Neuronal stem cell (in vitro differentiated cells): ENCODE measurements around the gene TMC7.

Experiments used
- DNase-seq: peaks from one replicate; pipeline ENCODE4 v3.0.0-alpha.2; 2013; ENCODE audit warnings: low spot score
- H2AFZ ChIP-seq: one replicate; pipeline ENCODE4 v1.6.1; 2013; ENCODE audit warnings: mild to moderate bottlenecking, low read length, inconsistent platforms
- H2AK5ac ChIP-seq: 2 replicates; pipeline ENCODE4 v1.6.1; 2013; ENCODE audit warnings: low read depth, mild to moderate bottlenecking, inconsistent platforms, low read length, moderate library complexity, mixed read lengths
- H2BK120ac ChIP-seq: 2 replicates; pipeline ENCODE4 v1.6.1; 2013; ENCODE audit warnings: low read depth, mild to moderate bottlenecking, inconsistent platforms, low read length, moderate library complexity, mixed read lengths
- H2BK12ac ChIP-seq: one replicate; pipeline ENCODE4 v1.6.1; 2013; ENCODE audit warnings: low read length, inconsistent platforms
- H2BK15ac ChIP-seq: 2 replicates; pipeline ENCODE4 v1.6.1; 2013; ENCODE audit warnings: mild to moderate bottlenecking, low read length, inconsistent platforms, mixed read lengths
- H2BK5ac ChIP-seq: one replicate; pipeline ENCODE4 v1.6.1; 2013; ENCODE audit warnings: inconsistent platforms, mild to moderate bottlenecking, low read length, moderate library complexity
- H3K14ac ChIP-seq: one replicate; pipeline ENCODE4 v1.6.1; 2013; ENCODE audit warnings: low read length, inconsistent platforms
- H3K18ac ChIP-seq: 2 replicates; pipeline ENCODE4 v1.6.1; 2013; ENCODE audit warnings: low read length, inconsistent platforms
- H3K23ac ChIP-seq: 2 replicates; pipeline ENCODE4 v1.6.1; 2013; ENCODE audit warnings: low read depth, mild to moderate bottlenecking, mixed read lengths, low read length, inconsistent platforms; ENCODE audit not compliant: poor library complexity
- H3K27ac ChIP-seq: replicated peaks from 3 replicates; pipeline ENCODE4 v1.5.1; 2013; ENCODE audit warnings: low read length, inconsistent platforms
- H3K27me3 ChIP-seq, 3 experiments: 2 replicates each; pipeline ENCODE4 v1.6.1; 2013; ENCODE audit warnings: low read length in 3 of 3, mild to moderate bottlenecking in 2 of 3, inconsistent platforms in 1 of 3, low read depth in 1 of 3, mixed read lengths in 1 of 3, moderate library complexity in 1 of 3; ENCODE audit not compliant: control insufficient read depth in 3 of 3, insufficient read depth in 3 of 3
- H3K36me3 ChIP-seq, 2 donors: replicated peaks in 1 of 2; 2 replicates each; pipeline ENCODE4 v1.6.1; 2013; ENCODE audit warnings: low read length in 2 of 2; ENCODE audit not compliant: control insufficient read depth in 2 of 2, insufficient read depth in 2 of 2
- H3K4ac ChIP-seq: 2 replicates; pipeline ENCODE4 v1.6.1; 2013; ENCODE audit warnings: inconsistent platforms, mild to moderate bottlenecking, low read length, moderate library complexity
- H3K4me1 ChIP-seq, 2 donors: 1 replicate in 1 of 2; 2 replicates in 1 of 2; pipeline ENCODE4 v1.6.1; 2013; ENCODE audit warnings: low read length in 2 of 2, low read depth in 1 of 2; ENCODE audit not compliant: control insufficient read depth in 2 of 2, insufficient read depth in 1 of 2
- H3K4me2 ChIP-seq: one replicate; pipeline ENCODE4 v1.6.1; 2013; ENCODE audit warnings: mild to moderate bottlenecking, low read length, inconsistent platforms; ENCODE audit not compliant: insufficient read depth, poor library complexity, severe bottlenecking
- H3K4me3 ChIP-seq, 2 donors: 2 replicates each; pipeline ENCODE4 v1.5.1; 2013; ENCODE audit warnings: low read length in 2 of 2, mild to moderate bottlenecking in 2 of 2, inconsistent platforms in 1 of 2, moderate library complexity in 1 of 2
- H3K79me1 ChIP-seq: one replicate; pipeline ENCODE4 v1.6.1; 2013; ENCODE audit warnings: low read depth, mild to moderate bottlenecking, inconsistent platforms, low read length, moderate library complexity
- H3K9ac ChIP-seq: one replicate; pipeline ENCODE4 v1.6.1; 2013; ENCODE audit warnings: mild to moderate bottlenecking, low read depth, low read length, inconsistent platforms; ENCODE audit not compliant: poor library complexity
- H3K9me3 ChIP-seq, 2 donors: replicated peaks in 1 of 2; 2 replicates each; pipeline versions ENCODE3 to v1.6.1; 2013; ENCODE audit warnings: low read length in 2 of 2, mild to moderate bottlenecking in 2 of 2, inconsistent platforms in 1 of 2, low read depth in 1 of 2, mixed read lengths in 1 of 2, moderate library complexity in 1 of 2; ENCODE audit not compliant: control insufficient read depth in 2 of 2, insufficient read depth in 1 of 2
- H4K8ac ChIP-seq: one replicate; pipeline ENCODE4 v1.6.1; 2013; ENCODE audit warnings: low read depth, mild to moderate bottlenecking, inconsistent platforms, low read length, moderate library complexity
- H4K91ac ChIP-seq: one replicate; pipeline ENCODE4 v1.6.1; 2013; ENCODE audit warnings: low read length, low read depth, mild to moderate bottlenecking, inconsistent platforms; ENCODE audit not compliant: poor library complexity
- WGBS, 2 donors: extraction: QIAGEN DNeasy Blood & Tissue Kit; methylation state at CpG; one replicate each; pipeline ENCODE4 v1.1.7; 2013; ENCODE audit warnings: missing lambda C conversion rate in 2 of 2, mixed read lengths in 1 of 2; ENCODE audit not compliant: insufficient read length in 2 of 2, insufficient replicate concordance in 1 of 2; ENCODE audit errors: extremely low coverage in 2 of 2; 5-methylcytosine and 5-hydroxymethylcytosine counted together

TMC7 gene

DNA sequence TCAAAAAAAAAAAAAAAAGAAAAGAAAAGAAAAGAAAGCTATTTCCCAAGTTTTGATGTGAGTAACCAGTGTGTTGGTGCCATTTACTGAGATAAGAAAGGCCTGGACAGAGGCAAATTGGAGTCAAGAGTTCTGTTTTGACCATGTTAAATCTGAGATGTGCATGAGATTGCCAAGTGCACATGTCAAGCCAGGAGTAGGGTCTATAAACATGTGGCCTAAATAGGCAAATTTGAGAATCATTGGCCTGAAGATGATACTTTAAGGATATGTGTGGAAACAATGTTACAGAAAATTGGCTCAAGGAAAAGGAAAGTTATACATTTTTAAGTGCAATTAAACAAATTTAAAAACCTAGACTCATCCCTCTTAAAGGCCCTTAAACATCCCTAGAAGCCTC is 42.3 kb upstream of the TMC7 start:
- Histone ChIP-seq H3K9ac (no peak overlapping the region), H3K4ac (no peak overlapping the region), H3K4me2 (no peak overlapping the region), H4K91ac (no peak overlapping the region), H3K23ac (no peak overlapping the region), H3K79me1 (no peaks in the 10 kb centered on the region), H2BK15ac (no peak overlapping the region), H3K18ac (no peak overlapping the region), H3K36me3 (no peaks in the 10 kb centered on the region), H2BK120ac (no peak overlapping the region), H3K9me3 (no peaks in the 10 kb centered on the region), H2BK5ac (no peak overlapping the region), H3K27me3 (no peaks in the 10 kb centered on the region), H2BK12ac (no peak overlapping the region), H3K4me3 (no peak overlapping the region), H3K14ac (no peak overlapping the region), H3K27ac (no peak overlapping the region), H4K8ac (no peak overlapping the region), H2AK5ac (no peak overlapping the region), H2AFZ (no peak overlapping the region), H3K4me1 (no peaks in the 10 kb centered on the region)
- DNase-seq, result no peak

DNA sequence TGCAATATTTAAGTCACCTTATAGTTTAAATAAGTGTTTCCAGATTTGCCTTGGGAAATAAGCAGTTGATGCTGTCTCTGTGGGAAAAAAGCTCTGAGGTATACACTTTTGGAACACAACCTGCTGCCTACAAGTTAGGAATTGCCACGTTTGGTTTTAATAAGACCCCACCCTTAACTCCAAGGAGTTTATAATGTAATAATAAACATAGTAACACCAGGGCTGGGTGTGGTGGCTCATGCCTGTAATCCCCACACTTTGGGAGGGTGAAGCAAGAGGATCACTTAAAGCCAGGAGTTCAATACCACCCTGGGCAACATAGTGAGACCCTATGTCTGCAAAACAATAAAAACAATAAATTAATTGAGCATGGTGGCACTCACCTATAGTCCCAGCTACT is 41.7 kb upstream of the TMC7 start:
- no peak overlapping the region for H4K8ac ChIP-seq
- H2BK5ac ChIP-seq, result no peak overlapping the region
- no CpG with 5 or more reads among the region's 1 CpG for WGBS, 2 donors
- no peak overlapping the region for H2BK12ac ChIP-seq
- no peak overlapping the region for H3K9ac ChIP-seq
- H3K4me1 ChIP-seq, result no peaks in the 10 kb centered on the region
- H3K23ac ChIP-seq, result no peak overlapping the region
- H3K36me3 ChIP-seq, result no peaks in the 10 kb centered on the region
- no peaks in the 10 kb centered on the region for H3K79me1 ChIP-seq
- H4K91ac ChIP-seq, result no peak overlapping the region
- no peak overlapping the region for H3K27ac ChIP-seq
- H3K4ac ChIP-seq, result no peak overlapping the region
- no peak overlapping the region for H2AK5ac ChIP-seq
- H2BK15ac ChIP-seq, result no peak overlapping the region
- no peak overlapping the region for H3K18ac ChIP-seq
- H3K9me3 ChIP-seq, result no peaks in the 10 kb centered on the region
- no peaks in the 10 kb centered on the region for H3K27me3 ChIP-seq
- H3K4me3 ChIP-seq, result no peak overlapping the region
- no peak overlapping the region for H3K4me2 ChIP-seq
- no peak overlapping the region for H2BK120ac ChIP-seq
- H3K14ac ChIP-seq, result no peak overlapping the region
- DNase-seq, result no peak
- no peak overlapping the region for H2AFZ ChIP-seq

DNA sequence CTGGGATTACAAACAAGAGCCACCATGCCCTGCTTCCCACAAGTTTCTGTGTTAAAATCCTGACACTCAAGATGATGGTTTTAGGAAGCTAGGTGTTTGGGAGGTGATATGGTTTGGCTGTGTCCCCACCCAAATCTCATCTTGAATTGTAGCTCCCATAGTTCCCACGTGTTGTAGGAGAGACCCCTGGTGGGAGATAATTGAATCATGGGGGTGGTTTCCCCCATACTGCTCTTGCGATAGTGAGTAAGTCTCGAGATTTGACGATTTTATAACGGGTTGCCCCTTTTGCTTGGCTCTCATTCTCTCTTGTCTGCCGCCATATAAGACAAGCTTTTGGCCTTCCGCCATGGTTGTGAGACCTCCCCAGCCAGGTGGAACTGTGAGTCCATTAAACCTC is 40.3 kb upstream of the TMC7 start:
- Histone ChIP-seq H4K91ac (no peak overlapping the region), H2AFZ (no peak overlapping the region), H2BK12ac (no peak overlapping the region), H3K9ac (no peak overlapping the region), H3K36me3 (no peaks in the 10 kb centered on the region), H3K14ac (no peak overlapping the region), H3K4ac (no peak overlapping the region), H3K4me3 (no peak overlapping the region), H3K27me3 (no peaks in the 10 kb centered on the region), H3K79me1 (no peaks in the 10 kb centered on the region), H3K9me3 (no peaks in the 10 kb centered on the region), H2BK15ac (no peak overlapping the region), H2AK5ac (no peak overlapping the region), H3K18ac (no peak overlapping the region), H4K8ac (no peak overlapping the region), H3K23ac (no peak overlapping the region), H2BK120ac (no peak overlapping the region), H3K27ac (no peak overlapping the region), H3K4me2 (no peak overlapping the region), H3K4me1 (no peaks in the 10 kb centered on the region), H2BK5ac (no peak overlapping the region)
- DNase-seq, result no peak
- no CpG with 5 or more reads among the region's 7 CpGs for WGBS, 2 donors

DNA sequence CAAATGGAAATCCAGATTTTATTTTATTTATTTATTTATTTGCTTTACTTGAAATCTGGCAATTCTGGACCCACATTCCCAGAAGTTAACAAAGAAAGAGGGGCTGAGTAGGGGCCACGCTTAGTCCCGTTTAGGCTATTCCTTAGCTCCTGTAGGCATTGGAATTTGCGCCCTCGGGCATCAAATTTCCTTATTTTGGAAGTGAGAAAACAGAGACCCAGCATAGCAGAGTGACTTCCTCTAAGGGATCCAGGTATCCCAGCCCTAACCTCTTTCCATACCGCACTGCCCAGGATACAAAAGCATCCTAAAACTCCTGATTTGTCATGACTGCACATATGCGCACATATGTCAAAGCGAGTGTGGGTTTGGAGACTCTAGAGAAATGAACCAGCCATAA is 38.5 kb upstream of the TMC7 start:
- no peak overlapping the region for H2AK5ac ChIP-seq
- H2BK12ac ChIP-seq, result no peak overlapping the region
- H3K18ac ChIP-seq, result no peak overlapping the region
- H3K4ac ChIP-seq, result no peak overlapping the region
- no peak overlapping the region for H3K9ac ChIP-seq
- no peak overlapping the region for H3K4me3 ChIP-seq
- no peak overlapping the region for H4K91ac ChIP-seq
- no peak overlapping the region for H3K4me2 ChIP-seq
- H3K27me3 ChIP-seq, result no peaks in the 10 kb centered on the region
- no peaks in the 10 kb centered on the region for H3K36me3 ChIP-seq
- DNase-seq, result no peak
- no peak overlapping the region for H3K27ac ChIP-seq
- no peaks in the 10 kb centered on the region for H3K4me1 ChIP-seq
- no peak overlapping the region for H2BK5ac ChIP-seq
- no peak overlapping the region for H2BK15ac ChIP-seq
- no peak overlapping the region for H4K8ac ChIP-seq
- no peak overlapping the region for H2BK120ac ChIP-seq
- no peak overlapping the region for H3K23ac ChIP-seq
- H3K79me1 ChIP-seq, result no peaks in the 10 kb centered on the region
- H2AFZ ChIP-seq, result no peak overlapping the region
- no peak overlapping the region for H3K14ac ChIP-seq
- WGBS, 2 donors, result no CpG with 5 or more reads among the region's 7 CpGs
- no peaks in the 10 kb centered on the region for H3K9me3 ChIP-seq
